Activated CD4-positive, alpha-beta T cell treated with anti-CD3 and anti-CD28 coated beads for 4 hours (primary cell): ENCODE measurements around the gene OR5L2.
"Not testable (repeated sequence)": the region's sequence is repeated elsewhere in the genome, so short reads cannot be mapped to it uniquely, and the experiment has no call there.

ENCODE experiments used
- DNase-seq, 2 donors: peaks; one replicate each; pipeline ENCODE4 v3.0.0-alpha.2; 2020

Gene OR5L2

GRCh38 chr11:55826919-55827318 lies at the start of gene OR5L2:
Gene OR5L2 (plus strand): TSS chr11:55827219. CDS start chr11:55827219, 0 bp downstream.
- DNase-seq: no peak

GRCh38 chr11:55791606-55792005 lies 35.4 kb upstream of the OR5L2 start:
- no peak for DNase-seq

DNA sequence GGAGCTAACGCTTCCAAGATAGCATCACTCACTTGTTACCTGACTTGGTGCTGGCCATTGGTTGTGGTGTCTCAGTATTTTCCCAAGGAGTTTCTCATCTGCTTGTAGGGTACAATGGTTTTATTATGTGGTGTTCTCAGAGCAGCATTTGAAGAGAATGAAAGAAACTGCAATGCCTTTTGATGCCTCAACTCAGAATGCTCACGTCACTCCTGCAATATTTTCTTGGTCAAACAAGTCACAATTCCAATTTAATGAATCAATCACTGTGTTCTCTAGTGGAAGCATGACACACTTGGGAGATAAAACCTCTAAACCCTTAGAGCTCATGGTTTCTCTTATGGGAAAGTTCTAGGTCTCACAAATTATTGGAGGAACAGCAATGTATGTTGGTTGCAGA lies 33.7 kb upstream of the OR5L2 start:
- no peak for DNase-seq

- no peak for DNase-seq
These were observed 31.8 kb upstream of the OR5L2 start, which contains the start of gene OR5D14 for GRCh38 chr11:55795256-55795655. Gene OR5D14 (plus strand): TSS chr11:55795556. CDS start chr11:55795556, 0 bp downstream.

GRCh38 chr11:55806248-55806647 lies 20.8 kb upstream of the OR5L2 start:
- no peak for DNase-seq

DNA sequence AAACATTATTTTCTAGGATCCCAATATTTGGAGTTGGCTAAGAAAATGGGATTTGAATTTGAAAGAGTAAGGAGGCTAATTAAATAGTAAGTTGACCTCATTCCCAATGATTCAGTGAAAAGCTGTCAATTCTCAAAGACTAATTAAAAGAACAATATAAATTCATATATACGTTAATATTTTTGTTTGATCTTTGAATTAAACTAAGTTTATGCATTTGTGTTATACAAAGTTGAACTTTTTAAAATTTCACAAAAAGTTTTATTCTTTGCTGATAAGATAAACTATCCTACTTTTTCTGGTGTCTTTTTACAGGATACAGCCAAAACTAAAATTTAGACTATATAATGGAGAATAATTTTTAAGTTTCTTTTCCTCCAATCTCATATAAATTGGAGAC lies 16.0 kb upstream of the OR5L2 start, which contains the start of gene OR5L1:
TSS of gene OR5L1 (plus strand) at position 301 of the 400 bp plus-strand sequence. CDS start 100 bp downstream, outside the sequence.
- DNase-seq: no peak

DNA sequence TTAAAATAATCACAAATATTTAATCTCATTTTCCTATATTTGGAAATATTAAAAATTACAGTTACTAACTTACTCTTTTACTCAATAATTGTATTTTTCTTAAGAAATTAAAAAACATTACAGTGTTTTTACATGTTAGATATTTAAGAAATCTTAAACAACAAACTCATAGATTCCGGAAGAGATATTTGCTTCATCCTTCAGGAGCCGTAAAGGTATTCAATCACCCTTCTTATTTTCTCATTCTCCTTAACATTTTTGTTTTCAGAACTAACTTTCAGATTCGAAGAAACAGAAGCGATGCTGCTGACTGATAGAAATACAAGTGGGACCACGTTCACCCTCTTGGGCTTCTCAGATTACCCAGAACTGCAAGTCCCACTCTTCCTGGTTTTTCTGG lies 7.7 kb upstream of the OR5L2 start, which contains the start of gene OR5D18:
TSS of gene OR5D18 (plus strand) at position 301 of the 400 bp plus-strand sequence. CDS start at position 301, 0 bp downstream.
- DNase-seq: no peak

GRCh38 chr11:55838452-55838851 lies 11.4 kb downstream of the OR5L2 start, which contains the start of gene OR5D16:
Gene OR5D16 (plus strand): TSS chr11:55838752. CDS start chr11:55838752, 0 bp downstream.
- DNase-seq: no peak

DNA sequence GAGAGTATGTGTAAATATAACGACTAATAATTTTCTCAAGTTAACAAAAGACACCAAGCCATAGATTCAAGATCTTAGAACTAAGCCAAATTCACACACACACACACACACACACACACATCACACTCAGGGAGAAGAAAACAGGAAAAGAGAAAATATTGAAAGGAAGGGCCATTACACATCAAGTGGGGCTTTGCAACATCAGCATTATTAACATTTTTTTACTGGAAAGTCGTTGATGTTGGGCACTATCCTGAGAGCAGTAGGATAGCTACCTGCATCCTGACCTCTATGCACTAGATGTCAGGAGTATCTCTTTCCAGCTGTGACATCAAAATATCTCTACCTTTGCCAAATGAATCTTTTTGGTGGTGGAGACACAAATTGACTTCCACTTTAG lies 20.4 kb downstream of the OR5L2 start:
- no peak for DNase-seq

DNA sequence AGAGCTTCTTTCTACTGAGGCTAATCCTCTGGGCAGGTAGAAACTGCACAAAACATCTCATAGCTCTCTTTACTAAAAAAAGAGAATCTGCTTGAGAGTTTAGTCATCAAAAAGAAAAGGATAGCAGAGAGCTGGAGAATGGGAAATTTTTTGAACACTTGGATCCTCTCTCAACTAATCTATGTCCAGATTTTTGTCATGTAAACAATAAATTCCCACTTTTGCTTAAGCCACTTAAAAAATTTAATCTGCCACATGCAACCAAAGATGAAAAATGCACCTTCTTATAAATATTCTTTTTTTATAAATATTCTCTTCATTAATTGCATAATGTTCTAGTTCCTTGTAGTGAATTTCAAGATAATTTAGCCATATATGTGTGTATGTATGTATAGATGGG lies 22.0 kb downstream of the OR5L2 start:
- DNase-seq: no peak

DNA sequence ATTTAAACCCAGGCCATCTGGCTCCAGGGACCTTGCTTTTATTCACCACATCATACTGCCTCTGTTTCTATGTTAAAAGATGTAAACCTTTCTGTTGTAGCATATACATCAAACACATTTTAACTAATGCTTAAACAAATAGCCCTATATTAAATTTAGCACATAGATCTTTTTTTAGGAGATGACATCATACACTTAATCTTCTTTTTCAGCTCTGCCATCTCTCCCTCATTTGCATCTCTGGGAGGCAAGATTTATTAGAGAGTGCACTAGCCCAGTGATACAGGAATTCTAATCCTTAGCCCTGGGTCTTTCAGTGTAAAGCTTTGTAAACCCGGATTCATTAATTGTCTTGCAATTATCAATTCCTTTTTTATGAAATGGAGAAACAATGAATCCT lies 25.1 kb downstream of the OR5L2 start:
- no peak for DNase-seq

GRCh38 chr11:55854704-55855103 lies 27.7 kb downstream of the OR5L2 start:
- DNase-seq: no peak

- not testable (repeated sequence) for DNase-seq
These were observed 40.3 kb downstream of the OR5L2 start for GRCh38 chr11:55867354-55867753.

- DNase-seq: not testable (repeated sequence)
These were observed 45.7 kb downstream of the OR5L2 start for GRCh38 chr11:55872731-55873130.

GRCh38 chr11:55873146-55873545 lies 46.1 kb downstream of the OR5L2 start:
- not testable (repeated sequence) for DNase-seq
